GM18868 (cell line): ENCODE data around the gene ADGRG6.
"Not testable (repeated sequence)": the region's sequence is repeated elsewhere in the genome, so short reads cannot be mapped to it uniquely, and the experiment has no call there.

ENCODE experiments used
- ATAC-seq: cut with Tn5 transposase; IDR thresholded peaks from one replicate; pipeline ENCODE4 v1.9.1; 2021; ENCODE audit warnings: mild to moderate bottlenecking, moderate library complexity; ENCODE audit not compliant: unreplicated experiment

The ADGRG6 gene

DNA sequence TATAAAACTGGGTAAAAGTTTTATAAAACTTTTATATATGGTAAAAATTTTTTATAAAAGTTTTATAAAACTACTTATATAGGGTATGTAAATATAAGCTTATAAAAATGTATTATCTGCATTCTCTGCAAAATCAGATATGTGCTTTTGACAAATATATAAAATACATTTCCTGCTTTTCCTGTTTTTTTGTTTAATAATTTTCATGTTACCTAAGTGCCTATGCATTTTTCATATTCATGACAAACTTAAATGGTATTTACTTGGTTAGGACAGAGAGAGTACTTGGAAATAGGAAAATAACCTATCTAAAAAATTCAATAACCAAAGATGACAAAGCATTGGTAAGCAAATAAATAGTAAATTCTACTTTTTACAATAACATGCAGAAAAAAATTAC lies 41.2 kb downstream of the ADGRG6 start:
- ATAC-seq, result no peak

DNA sequence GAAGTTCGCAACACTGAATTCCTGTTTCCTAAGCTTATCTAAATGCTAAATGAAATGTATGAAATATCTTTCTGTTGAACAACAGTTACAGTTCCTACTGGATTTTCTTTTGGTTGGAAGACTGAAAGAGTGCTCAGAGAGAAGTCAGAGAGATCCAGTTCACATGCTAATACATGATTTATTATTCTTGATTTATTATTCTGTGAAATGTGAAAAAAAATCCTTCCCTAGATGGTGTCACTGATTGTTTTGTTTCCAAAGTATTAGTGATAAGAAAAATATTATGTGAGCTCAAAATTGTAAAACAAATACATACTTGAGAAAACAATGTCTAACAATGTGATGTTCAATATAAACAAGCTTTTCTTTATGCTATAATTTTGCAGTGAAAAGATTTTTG lies 42.1 kb downstream of the ADGRG6 start:
- no peak for ATAC-seq

DNA sequence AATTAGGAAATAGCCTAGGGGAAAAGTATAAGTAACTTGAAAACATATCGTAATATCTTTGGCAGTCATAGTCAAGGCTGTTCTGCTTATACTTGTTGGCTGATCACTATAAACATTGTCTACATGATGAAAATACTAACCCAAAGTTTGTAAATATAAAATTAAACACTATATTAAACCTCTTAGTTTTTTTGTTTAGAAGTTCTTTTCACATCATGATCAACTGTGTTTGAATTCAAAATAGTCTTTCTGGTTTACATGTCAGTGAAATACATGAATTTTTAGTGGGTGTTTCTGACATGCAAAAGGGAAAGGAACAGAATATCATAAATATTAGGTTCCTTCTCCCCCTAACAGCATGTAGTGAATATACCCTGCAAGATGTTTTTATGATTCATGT lies 43.5 kb downstream of the ADGRG6 start:
- ATAC-seq, result no peak

DNA sequence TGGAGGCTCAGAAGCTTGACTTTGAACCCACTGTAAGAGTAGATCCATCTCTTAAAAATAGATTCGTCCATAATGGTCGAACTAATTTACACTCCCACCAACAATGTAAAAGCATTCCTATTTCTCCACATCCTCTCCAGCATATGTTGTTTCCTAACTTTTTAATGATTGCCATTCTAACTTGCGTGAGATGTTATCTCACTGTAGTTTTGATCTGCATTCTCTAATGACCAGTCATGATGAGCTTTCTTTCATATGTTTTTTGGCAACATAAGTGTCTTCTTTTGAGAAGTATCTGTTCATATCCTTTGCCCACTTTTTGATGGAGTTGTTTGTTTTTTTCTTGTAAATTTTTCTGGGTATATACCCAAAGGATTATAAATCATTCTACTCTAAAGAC lies 44.4 kb downstream of the ADGRG6 start:
- ATAC-seq, result not testable (repeated sequence)

DNA sequence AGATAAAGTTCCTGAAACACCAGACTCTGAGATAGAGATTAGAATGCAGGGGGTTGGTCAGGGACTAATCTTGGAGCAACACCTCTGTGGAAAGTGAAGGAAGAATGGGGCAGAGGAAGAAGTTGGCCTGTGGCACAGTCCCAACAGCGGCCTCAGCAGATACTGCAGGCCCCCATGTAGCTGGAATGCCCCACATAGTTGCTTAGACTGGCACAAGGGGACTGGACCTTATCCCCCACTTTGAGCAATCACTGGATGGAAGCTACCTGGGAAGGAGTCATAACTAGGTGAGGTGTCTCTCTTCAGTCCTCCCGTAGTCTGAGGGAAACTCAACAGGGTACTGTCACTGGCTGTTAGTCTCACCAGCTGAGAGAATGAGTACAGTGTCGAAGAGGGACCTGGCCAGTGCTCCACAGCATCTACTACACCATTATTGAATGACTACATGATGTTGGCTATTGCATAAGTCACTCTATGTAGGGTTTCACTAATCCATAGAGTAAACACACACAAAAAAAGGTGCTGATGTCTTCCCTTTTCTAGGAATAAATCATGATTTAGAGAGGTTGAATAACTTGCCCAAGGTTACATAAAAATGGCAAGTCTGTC lies 47.5 kb downstream of the ADGRG6 start:
- no peak for ATAC-seq

DNA sequence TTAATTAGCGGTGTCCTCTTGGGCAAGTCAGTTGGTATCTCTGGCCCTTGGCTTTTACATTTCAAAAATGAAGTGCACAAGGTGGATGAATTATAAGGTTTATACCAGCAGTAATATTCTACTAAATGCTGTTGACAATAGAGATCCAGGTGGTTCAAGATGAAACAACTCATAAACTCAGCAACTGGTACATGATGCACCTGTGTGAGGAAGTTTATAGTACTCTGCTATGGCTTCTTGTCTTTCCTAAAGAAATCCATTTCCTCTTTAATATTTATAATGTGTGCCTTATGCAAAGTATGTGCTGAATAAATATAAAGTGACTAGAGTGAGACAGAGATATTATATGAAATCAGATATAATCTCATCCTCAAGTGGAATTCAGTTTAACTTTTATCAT lies 48.5 kb downstream of the ADGRG6 start:
- ATAC-seq, result no peak

DNA sequence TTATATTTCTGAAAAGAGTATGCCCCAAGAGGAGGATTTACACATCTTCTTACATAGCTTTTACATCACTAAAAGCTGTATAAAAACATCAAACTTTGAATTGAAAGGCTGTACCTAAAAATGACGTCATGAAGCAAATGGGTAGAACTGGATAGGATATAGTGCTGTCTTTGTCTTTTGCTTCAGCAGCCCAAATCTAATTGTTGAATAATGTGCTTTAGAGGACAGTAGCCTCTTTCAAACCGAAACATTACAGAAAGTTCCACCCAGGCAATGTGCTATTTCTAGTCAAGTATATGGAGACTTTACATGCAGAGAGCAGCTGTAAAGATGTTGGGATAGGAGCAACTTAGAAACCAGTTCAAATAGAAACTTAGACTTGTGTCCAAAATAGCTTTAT lies 51.9 kb downstream of the ADGRG6 start:
- ATAC-seq, result no peak

DNA sequence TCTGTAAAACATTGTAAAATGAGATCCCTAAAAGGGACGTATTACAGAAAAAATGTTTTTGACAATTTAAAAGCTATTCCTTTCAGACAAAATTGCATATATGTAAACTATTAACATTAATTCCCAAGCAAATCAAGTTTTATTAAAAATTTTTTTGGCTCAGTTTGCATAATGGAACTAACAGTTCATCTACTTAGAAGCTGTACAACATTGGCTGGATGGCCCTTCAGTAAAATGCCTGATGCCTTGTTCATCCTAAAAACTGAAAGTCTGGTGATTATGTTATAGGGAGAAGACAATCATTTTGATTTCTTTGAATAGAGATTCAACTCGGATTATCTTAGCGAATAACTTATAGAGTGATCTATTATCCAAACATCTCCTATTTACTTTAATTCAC lies 52.8 kb downstream of the ADGRG6 start:
- ATAC-seq, result no peak

DNA sequence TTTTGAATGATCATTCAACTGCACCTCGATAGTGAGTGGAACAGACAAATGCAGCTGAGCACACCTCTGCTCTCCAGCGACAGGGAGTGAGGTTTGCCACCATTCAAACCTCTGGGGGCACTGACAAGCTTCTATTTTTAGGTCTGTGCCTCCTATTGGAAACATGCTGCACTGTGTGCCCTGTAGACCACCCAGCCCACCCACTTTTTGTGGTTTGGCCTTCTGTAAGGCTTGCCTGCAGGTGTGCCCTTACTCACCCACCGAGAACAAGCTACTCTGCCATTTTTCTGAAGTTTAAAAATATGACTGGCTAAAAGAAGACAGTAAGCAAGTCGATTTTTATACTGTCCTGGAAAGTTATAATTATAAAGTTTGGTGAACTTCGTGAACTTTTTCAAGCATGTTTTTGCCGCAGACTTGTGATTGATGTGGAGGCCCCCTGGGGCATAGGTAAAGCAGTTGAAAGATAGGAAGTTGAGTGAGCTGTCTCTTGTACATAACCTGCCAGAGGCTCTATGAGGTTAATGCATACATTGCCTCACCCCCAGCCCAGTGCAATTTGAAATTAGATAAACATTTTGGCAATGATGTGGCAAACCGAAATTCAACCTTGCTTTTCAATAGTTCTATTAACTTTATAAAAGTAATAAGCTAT lies 53.8 kb downstream of the ADGRG6 start:
- no peak for ATAC-seq

DNA sequence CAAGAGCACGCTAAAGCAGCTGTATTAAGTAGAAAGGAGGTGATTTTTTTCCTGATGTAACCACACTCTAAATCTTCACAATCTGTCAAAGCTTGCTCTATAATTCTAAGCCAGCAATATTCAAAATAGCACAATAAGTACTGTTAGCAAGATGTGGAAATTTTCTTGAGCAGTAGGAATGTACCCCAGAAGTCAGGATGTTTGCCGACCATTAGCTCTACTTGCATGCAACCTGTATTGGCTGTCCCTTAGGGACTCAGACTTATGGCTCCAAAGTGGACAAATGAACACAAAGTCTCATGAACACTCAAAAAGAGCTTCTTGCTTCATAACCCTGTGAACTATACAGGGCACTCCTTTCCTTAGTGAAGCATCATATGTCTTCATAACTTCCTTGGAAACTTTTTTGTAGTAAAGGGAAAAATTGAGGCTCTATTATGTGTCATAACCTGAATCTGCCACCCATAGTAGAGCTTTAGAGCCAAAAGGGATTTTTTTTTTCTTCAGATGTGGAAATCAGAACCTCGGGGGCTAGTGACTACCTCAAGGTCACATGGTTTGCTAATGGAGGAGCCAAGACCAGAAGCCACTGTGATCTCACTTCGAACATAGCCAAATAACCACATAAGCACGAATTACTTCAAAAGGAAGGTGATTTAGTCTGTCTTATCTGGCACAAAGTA lies 54.5 kb downstream of the ADGRG6 start:
- ATAC-seq, result no peak

DNA sequence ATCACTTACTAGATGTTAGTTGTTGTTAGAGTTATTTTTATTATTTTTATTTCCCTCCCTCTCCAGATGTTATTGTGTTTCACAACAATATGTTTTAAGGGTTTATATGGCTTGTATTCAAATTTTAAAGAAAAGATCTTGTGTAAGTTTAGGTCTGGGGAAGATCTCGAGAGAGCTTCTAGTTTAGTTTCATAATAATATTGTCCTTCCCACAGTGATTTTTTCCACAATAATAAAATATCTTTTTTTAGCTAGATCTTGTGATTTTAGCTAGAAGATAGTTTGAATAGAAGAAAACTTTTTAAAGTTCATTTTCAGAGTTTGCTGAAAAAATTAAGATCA lies 55.0 kb downstream of the ADGRG6 start:
- ATAC-seq, result no peak

DNA sequence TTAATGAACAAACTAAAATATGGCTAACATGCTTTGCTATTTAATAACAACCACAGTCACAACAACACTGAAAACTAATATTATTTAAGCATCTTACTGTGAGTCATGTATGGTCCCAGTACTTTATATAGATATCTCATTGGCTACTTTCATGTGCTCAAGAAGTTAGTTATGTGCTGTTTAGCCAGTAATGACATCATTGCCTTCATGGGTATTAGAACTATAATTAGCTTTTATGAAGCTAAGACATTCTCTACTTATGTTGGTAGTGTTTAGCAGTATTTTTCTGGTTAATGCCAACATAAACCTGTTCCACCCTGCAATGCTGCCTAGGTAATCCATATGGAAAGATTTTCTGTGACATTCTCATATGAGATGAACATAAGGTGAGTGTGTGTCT lies 56.1 kb downstream of the ADGRG6 start:
- no peak for ATAC-seq

DNA sequence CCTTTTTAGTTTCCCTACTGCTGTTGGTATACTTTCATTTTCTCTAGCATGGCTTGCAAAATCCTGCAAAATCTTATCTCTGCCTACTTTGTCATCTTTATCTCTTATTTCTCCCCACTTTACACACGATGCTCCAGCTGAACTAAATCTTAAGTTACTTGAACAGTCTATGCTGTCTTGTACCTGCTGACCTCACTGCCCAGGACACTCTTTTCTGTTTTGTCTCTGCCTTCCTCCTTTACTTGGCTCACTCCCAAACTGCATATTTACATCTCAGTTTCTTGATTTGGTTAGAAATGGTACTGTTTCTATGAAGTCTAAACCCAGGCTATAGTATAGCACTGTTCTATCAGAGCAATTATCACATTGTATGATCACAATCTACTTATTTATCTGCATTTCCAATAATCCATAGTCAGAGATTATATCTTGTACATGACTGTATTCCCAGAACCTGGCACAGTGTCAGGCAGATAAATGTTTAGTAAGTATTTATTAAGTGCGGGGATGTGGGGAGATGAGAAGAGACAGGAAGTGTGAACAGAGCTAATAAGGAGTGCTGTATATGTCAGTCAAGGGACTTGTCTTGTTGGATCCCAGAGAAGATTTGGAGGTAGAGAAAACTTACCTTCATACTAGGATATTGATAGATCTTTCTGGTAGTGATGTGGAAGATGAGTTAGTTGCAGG lies 57.6 kb downstream of the ADGRG6 start:
- no peak for ATAC-seq

DNA sequence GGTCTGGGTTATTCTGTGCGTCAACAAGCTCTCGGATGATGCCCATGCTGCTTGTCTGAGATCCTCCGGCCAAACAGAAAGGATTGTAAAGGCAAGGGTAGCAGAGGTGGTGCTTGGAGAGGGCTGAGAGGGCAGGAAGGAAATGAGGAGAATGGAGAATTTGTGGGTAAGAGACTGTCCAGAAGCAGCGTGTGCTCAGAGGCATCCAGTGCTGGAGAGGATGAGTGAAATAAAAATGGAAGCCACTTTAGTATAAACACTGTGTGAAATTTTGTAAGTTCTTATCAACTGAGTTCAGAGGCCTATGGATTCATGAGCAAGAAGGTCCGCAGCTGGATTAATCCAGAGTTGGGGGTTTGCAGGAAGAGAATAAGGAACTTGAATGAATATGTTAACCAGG lies 59.5 kb downstream of the ADGRG6 start:
- no peak for ATAC-seq

DNA sequence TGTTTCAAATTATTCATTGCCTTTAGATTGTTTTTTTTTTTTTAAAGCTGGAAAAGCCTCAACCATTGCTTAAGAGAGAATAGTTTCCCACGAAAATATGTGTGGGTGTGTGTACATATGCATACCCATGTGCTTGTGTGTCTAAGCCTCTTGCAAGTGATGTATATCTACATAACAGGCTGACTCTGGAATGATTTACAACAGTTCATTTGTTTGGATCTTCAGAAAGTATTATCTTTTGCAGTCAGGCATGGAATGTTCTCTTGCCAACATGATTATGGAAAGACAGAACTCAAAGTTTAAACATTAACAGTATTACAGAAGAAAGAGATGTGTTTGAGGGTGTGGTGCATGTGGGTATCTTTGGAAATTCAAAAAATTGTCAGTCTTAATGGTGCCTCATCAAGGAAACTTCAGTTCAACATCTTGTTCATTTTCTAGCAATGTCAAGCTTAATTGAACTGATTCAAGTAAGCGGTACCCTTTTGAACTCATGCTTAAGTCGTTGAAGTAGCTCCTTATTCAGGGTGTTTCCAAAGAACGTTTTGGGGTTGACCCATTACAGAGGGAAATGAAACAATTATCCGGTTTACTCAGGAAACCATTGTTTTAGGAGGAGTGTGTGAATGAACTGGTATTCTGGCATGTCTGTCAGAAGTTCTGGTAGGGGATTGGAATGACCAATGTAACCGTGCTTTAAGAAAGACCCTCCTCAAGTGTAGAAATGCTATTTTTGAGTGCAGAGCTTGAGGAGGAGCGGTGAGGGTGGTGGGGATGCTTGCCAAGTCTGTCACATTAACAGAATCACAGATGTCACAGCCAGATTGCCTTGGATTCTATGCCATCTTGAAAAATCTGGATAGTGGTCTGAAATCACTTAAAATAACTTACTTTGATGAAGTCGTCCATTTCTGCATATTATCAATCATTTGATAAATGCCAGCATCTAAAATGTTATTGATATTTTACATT lies 60.3 kb downstream of the ADGRG6 start:
- no peak for ATAC-seq

DNA sequence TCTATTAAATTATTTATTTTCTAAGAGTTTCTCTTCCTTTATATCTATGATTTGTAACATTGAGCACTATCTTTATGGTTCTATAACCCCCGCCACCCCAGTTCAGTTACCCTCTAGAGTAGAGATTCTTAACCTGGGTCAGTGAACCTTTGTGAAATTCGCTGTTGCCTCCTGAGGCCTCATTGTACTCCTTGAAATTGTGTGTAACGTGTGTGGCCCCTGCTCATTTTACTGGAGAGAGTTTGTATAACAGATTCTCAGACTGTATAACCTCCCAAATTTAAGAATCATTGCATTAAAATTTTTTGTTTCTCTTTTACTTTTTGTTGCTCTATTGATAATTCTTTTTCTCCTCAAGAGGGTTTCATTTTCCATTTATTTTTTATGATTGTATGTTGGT lies 65.3 kb downstream of the ADGRG6 start:
- ATAC-seq, result no peak

DNA sequence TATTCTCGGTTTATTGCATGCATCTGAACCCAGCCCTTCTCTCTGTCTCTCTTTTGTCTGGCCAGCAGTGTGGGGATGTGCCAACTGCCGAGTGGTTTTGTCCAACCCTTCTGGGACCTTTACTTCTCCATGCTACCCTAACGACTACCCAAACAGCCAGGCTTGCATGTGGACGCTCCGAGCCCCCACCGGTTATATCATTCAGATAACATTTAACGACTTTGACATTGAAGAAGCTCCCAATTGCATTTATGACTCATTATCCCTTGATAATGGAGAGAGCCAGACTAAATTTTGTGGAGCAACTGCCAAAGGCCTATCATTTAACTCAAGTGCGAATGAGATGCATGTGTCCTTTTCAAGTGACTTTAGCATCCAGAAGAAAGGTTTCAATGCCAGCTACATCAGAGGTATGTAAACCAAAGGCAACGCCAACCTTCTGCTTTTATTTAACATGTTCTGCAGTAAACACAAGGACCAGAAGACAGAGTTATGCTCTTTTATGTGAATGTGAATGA lies 65.8 kb downstream of the ADGRG6 start:
- ATAC-seq, result no peak

DNA sequence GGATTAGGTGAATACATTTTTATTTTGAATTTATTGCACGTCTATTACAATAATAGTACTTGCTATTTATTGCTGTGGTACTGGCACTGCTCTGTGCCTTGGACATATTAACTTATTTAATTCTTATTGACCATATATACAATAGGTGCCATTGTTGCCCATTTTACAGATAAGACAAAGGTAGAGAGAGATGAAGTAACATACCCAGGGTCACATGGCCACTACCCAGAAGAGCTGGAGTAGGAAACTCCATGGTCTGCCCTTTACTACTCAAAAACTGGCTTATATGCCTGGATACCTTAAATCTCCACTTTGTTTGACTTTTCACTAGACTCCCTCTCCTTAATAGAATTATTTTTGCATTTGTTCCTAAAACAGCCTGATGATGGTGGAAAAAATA lies 67.5 kb downstream of the ADGRG6 start:
- no peak for ATAC-seq

DNA sequence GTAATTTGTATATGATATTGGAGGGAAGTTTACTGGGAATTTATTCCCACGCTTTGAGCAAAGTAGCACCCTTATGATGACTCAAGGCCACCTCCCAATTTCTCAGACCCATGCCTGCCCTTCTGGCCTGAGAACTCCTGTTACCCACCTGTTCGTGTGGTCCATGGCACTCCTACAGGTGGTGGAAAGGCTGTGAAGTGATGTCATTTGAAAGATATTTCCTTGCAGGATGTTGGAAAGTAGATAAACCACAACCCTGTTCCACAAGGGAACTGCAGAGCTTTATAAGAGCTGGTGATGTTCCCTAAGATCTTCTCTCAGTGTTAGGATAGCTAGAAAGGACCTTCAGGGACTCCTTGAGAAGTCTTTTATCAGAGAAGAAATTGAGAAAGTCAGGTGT lies 70.5 kb downstream of the ADGRG6 start:
- ATAC-seq, result no peak

DNA sequence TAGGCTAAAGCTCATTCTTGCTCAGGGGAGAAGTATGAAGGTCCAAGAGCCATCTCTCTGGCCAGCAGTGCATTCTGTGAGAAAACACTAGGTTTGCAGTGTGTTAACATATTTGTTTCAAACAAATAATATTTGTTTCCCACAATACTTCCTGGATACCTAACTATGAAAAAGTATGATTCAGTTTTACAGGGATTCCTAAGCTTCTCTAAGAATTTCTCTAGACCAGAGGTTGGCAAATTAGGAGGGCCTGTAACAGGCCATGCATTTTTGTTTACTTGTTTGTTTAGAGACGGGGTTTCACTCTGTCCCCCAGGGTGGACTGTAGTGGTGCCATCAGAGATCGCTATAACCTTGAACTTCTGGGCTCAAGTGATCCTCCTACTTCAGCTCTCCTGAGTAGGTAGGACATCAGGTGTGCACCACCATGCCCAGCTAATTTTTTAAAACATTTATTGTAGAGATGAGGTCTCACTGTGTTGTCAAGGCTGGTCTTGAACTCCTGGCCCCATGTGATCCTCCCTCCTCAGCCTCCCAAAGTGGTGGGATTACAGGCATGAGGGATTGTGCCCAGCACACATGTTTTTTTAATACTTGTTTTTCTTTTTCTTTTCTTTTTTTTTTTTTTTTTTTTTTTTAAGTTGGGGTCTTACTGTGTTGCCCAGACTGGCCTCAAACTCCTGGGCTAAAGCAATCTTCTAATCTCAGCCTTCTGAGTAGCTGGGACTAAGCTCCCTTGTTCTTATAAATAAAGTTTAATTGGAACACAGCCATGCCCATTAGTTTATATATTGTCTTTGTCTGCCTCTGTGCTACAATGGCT lies 71.7 kb downstream of the ADGRG6 start:
- no peak for ATAC-seq
